H9 (cell line): ENCODE results near the gene THSD7B. TPM values are rescaled to one million over a fixed set of nuclear protein-coding genes. Genes with fewer than 3 reads are reported as not detected.

Experiments used
- DNase-seq: peaks from one replicate; pipeline ENCODE4 v3.0.0-alpha.2; 2017
- H2AFZ ChIP-seq: one replicate; pipeline ENCODE4 v1.6.1; 2013; ENCODE audit warnings: mild to moderate bottlenecking, low read length, control low read depth, moderate library complexity
- H2AK5ac ChIP-seq: 2 replicates; pipeline ENCODE4 v1.6.1; 2013; ENCODE audit warnings: low read length, control low read depth, mixed read lengths; ENCODE audit not compliant: insufficient read length
- H2BK120ac ChIP-seq: one replicate; pipeline ENCODE4 v1.6.1; 2013; ENCODE audit warnings: low read depth, mild to moderate bottlenecking, low read length, control low read depth, inconsistent platforms; ENCODE audit not compliant: poor library complexity, severe bottlenecking
- H2BK12ac ChIP-seq: 2 replicates; pipeline ENCODE4 v1.6.1; 2013; ENCODE audit warnings: low read length, control low read depth, mixed read lengths, low read depth; ENCODE audit not compliant: insufficient read length
- H2BK15ac ChIP-seq: 2 replicates; pipeline ENCODE4 v1.6.1; 2013; ENCODE audit warnings: low read depth, low read length, control low read depth
- H2BK20ac ChIP-seq: one replicate; pipeline ENCODE4 v1.6.1; 2013; ENCODE audit warnings: low read depth, mild to moderate bottlenecking, low read length, control low read depth, inconsistent platforms; ENCODE audit not compliant: poor library complexity, severe bottlenecking
- H2BK5ac ChIP-seq: 2 replicates; pipeline ENCODE4 v1.6.1; 2013; ENCODE audit warnings: low read length, control low read depth, mixed read lengths; ENCODE audit not compliant: insufficient read length
- H3K14ac ChIP-seq: 2 replicates; pipeline ENCODE4 v1.6.1; 2013; ENCODE audit warnings: low read length, control low read depth; ENCODE audit not compliant: insufficient read depth
- H3K18ac ChIP-seq: 2 replicates; pipeline ENCODE4 v1.6.1; 2013; ENCODE audit warnings: low read depth, mild to moderate bottlenecking, mixed read lengths, low read length, control low read depth; ENCODE audit not compliant: insufficient read length
- H3K23ac ChIP-seq: 2 replicates; pipeline ENCODE4 v1.6.1; 2013; ENCODE audit warnings: low read length, control low read depth, mixed read lengths, low read depth; ENCODE audit not compliant: insufficient read length
- H3K23me2 ChIP-seq: 2 replicates; pipeline ENCODE4 v1.6.1; 2013; ENCODE audit warnings: low read depth, mild to moderate bottlenecking, mixed read lengths, low read length, control low read depth; ENCODE audit not compliant: insufficient read length, poor library complexity, severe bottlenecking
- H3K27ac ChIP-seq: 2 replicates; pipeline ENCODE4 v1.5.1; 2013; ENCODE audit warnings: low read length, control low read depth, mixed read lengths, low read depth; ENCODE audit not compliant: insufficient read length
- H3K27me3 ChIP-seq: 2 replicates; pipeline ENCODE4 v1.6.1; 2013; ENCODE audit warnings: low read length, control low read depth, inconsistent platforms; ENCODE audit not compliant: insufficient read depth
- H3K4ac ChIP-seq: 2 replicates; pipeline ENCODE4 v1.6.1; 2013; ENCODE audit warnings: low read depth, mild to moderate bottlenecking, control low read depth, inconsistent platforms, low read length, moderate library complexity
- H3K4me1 ChIP-seq: 2 replicates; pipeline ENCODE4 v1.6.1; 2013; ENCODE audit warnings: low read length, control low read depth, inconsistent platforms; ENCODE audit not compliant: insufficient read depth
- H3K4me2 ChIP-seq: 2 replicates; pipeline ENCODE4 v1.6.1; 2013; ENCODE audit warnings: low read length, control low read depth, mixed read lengths; ENCODE audit not compliant: insufficient read length, insufficient read depth
- H3K56ac ChIP-seq: 2 replicates; pipeline ENCODE4 v1.6.1; 2013; ENCODE audit warnings: low read depth, mild to moderate bottlenecking, mixed read lengths, low read length, control low read depth; ENCODE audit not compliant: insufficient read length
- H3K79me1 ChIP-seq: 2 replicates; pipeline ENCODE4 v1.6.1; 2013; ENCODE audit warnings: low read depth, mild to moderate bottlenecking, moderate library complexity, low read length, control low read depth, inconsistent platforms; ENCODE audit not compliant: insufficient read depth, poor library complexity, severe bottlenecking
- H3K79me2 ChIP-seq: 2 replicates; pipeline ENCODE4 v1.6.1; 2013; ENCODE audit warnings: low read length, control low read depth, inconsistent platforms; ENCODE audit not compliant: insufficient read depth
- H3K9ac ChIP-seq: 2 replicates; pipeline ENCODE4 v1.6.1; 2013; ENCODE audit warnings: low read length, control low read depth, mixed read lengths; ENCODE audit not compliant: insufficient read length; ENCODE audit errors: extremely low read depth
- H3K9me3 ChIP-seq: one replicate; pipeline ENCODE4 v1.6.1; 2013; ENCODE audit warnings: low read depth, low read length, inconsistent platforms; ENCODE audit not compliant: control insufficient read depth
- H3T11ph ChIP-seq: one replicate; pipeline ENCODE4 v1.6.1; 2013; ENCODE audit warnings: mild to moderate bottlenecking, low read length, control low read depth, inconsistent platforms
- H4K20me1 ChIP-seq: one replicate; pipeline ENCODE4 v1.6.1; 2013; ENCODE audit not compliant: control insufficient read depth, insufficient read length, insufficient read depth
- H4K5ac ChIP-seq: 2 replicates; pipeline ENCODE4 v1.6.1; 2013; ENCODE audit warnings: low read depth, mild to moderate bottlenecking, mixed read lengths, low read length, control low read depth; ENCODE audit not compliant: insufficient read length
- H4K8ac ChIP-seq: replicated peaks from 2 replicates; pipeline ENCODE4 v1.6.1; 2013; ENCODE audit warnings: low read length, control low read depth, mixed read lengths, low read depth; ENCODE audit not compliant: insufficient read length
- H4K91ac ChIP-seq: 2 replicates; pipeline ENCODE4 v1.6.1; 2013; ENCODE audit warnings: low read depth, mild to moderate bottlenecking, moderate library complexity, mixed read lengths, low read length, control low read depth; ENCODE audit not compliant: insufficient read length
- H3K27ac Mint-ChIP-seq, 3 experiments: 2 replicates in 2 of 3; 3 replicates in 1 of 3; pipeline ENCODE4 v1.8.0; 2020 to 2021; ENCODE audit warnings: mixed read lengths in 3 of 3, mild to moderate bottlenecking in 1 of 3, moderate library complexity in 1 of 3
- H3K27me3 Mint-ChIP-seq: 2 replicates; pipeline ENCODE4 v1.8.0; 2021; ENCODE audit warnings: low read depth, mild to moderate bottlenecking, moderate library complexity, mixed read lengths
- H3K36me3 Mint-ChIP-seq, 3 experiments: 2 replicates in 2 of 3; 3 replicates in 1 of 3; pipeline ENCODE4 v1.8.0; 2020 to 2021; ENCODE audit warnings: low read depth in 3 of 3, mixed read lengths in 3 of 3; ENCODE audit not compliant: insufficient read depth in 1 of 3
- H3K4me1 Mint-ChIP-seq, 2 experiments: 2 replicates each; pipeline ENCODE4 v1.8.0; 2020; ENCODE audit warnings: mixed read lengths in 2 of 2
- H3K4me3 Mint-ChIP-seq, 2 experiments: 2 replicates in 1 of 2; 3 replicates in 1 of 2; pipeline ENCODE4 v1.8.0; 2020 to 2021; ENCODE audit warnings: mild to moderate bottlenecking in 2 of 2, mixed read lengths in 2 of 2, moderate library complexity in 1 of 2
- H3K9me3 Mint-ChIP-seq, 2 experiments: 2 replicates in 1 of 2; 3 replicates in 1 of 2; pipeline ENCODE4 v1.8.0; 2020; ENCODE audit warnings: mild to moderate bottlenecking in 2 of 2, mixed read lengths in 2 of 2, moderate library complexity in 1 of 2
- WGBS: extraction: QIAGEN DNeasy Blood & Tissue Kit; methylation state at CpG from one replicate; pipeline ENCODE4 v1.1.7; 2013; ENCODE audit warnings: missing lambda C conversion rate, low lambda C conversion rate, mixed read lengths; ENCODE audit not compliant: insufficient read length; ENCODE audit errors: extremely low coverage; 5-methylcytosine and 5-hydroxymethylcytosine counted together
- total RNA-seq: library from RNA; stranded (reverse); gene quantifications from 2 replicates; pipeline ENCODE4 v1.2.1, GENCODE V29; 2021
- TF ChIP-seq, protein P1 (sequence below): fragments of 200-600 bp; sonication (generic); conservative IDR thresholded peaks from 3 replicates; pipeline ENCODE4 v1.8.0; 2021; ENCODE audit warnings: antibody characterized with exemption, mild to moderate bottlenecking

The THSD7B gene
- total RNA-seq, 1 experiment from 2014 or later: 0.85 TPM

DNA sequence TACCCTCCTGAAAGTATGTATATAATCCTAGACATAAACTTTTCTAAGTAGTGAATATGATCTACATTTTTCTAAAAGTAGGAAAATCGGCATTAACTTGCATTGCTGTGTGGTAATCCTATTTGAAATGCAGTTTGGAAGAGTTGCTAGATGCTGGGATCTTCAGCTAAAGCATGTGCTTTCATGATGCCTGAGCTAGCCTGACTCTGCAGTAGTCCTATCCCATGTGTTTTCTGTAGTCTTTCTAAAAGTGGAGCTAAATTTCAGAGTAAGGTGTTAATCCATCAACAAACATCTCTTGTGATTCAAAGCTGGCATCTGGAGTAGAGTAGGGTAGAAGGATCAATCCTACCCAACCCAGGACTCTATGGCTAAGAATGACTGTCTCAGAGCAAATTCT lies 229.4 kb downstream of the THSD7B start:
- Histone ChIP-seq H3K4me1 (no peaks in the 10 kb centered on the region), H4K20me1 (no peaks in the 10 kb centered on the region), H2BK20ac (no peak overlapping the region), H3K18ac (no peak overlapping the region), H2AK5ac (no peak overlapping the region), H4K8ac (no peak overlapping the region), H3K23me2 (no peaks in the 10 kb centered on the region), H3K4ac (no peak overlapping the region), H3K79me1 (no peaks in the 10 kb centered on the region), H4K91ac (no peak overlapping the region), H3K9ac (no peak overlapping the region), H3K9me3 (no peaks in the 10 kb centered on the region), H2BK5ac (no peak overlapping the region), H2BK15ac (no peak overlapping the region), H3K56ac (no peak overlapping the region), H3K14ac (no peak overlapping the region), H3K27ac (no peak overlapping the region), H3K79me2 (no peaks in the 10 kb centered on the region), H3K23ac (no peak overlapping the region), H2BK12ac (no peak overlapping the region), H3T11ph (no peak overlapping the region), H3K4me2 (no peak overlapping the region), H4K5ac (no peak overlapping the region), H3K27me3 (no peaks in the 10 kb centered on the region), H2AFZ (no peak overlapping the region), H2BK120ac (no peak overlapping the region)
- no peak overlapping the region for H3K4me3 Mint-ChIP-seq
- H3K27ac Mint-ChIP-seq: no peak overlapping the region
- TF ChIP-seq, protein P1, sequence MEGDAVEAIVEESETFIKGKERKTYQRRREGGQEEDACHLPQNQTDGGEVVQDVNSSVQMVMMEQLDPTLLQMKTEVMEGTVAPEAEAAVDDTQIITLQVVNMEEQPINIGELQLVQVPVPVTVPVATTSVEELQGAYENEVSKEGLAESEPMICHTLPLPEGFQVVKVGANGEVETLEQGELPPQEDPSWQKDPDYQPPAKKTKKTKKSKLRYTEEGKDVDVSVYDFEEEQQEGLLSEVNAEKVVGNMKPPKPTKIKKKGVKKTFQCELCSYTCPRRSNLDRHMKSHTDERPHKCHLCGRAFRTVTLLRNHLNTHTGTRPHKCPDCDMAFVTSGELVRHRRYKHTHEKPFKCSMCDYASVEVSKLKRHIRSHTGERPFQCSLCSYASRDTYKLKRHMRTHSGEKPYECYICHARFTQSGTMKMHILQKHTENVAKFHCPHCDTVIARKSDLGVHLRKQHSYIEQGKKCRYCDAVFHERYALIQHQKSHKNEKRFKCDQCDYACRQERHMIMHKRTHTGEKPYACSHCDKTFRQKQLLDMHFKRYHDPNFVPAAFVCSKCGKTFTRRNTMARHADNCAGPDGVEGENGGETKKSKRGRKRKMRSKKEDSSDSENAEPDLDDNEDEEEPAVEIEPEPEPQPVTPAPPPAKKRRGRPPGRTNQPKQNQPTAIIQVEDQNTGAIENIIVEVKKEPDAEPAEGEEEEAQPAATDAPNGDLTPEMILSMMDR: no peak
- H3K9me3 Mint-ChIP-seq: no peaks in the 10 kb centered on the region
- H3K36me3 Mint-ChIP-seq: no peaks in the 10 kb centered on the region
- no CpG with 5 or more reads among the region's 1 CpG for WGBS
- DNase-seq: no peak
- no peaks in the 10 kb centered on the region; the same call in none of the 2 replicates for H3K27me3 Mint-ChIP-seq
- no peaks in the 10 kb centered on the region for H3K4me1 Mint-ChIP-seq
